ENCODE measurements around the gene DCC. TPM values are rescaled to one million over a fixed set of nuclear protein-coding genes. Genes with fewer than 3 reads are reported as not detected.

DCC gene
- total RNA-seq, 1 experiment from 2014 or later = 0.39 TPM

DNA sequence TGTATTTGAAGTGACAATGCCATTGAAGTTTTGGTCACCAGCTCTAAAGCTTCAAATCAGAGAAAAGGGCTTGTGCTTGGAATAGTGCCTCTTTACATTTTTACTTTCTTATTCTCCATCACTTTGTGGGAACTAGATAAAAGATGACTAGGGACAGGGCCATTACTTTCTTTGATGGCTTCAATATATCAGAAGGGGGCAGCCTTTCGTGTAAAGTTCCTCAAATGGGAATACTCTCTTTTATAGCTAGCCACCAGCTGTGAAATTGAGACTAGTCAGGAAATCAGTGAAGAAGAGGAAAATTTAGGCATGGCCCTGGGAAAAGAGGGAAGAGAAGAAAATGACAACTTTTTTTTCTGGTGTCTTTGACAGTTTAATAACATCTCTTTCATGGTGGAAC lies 242.5 kb downstream of the DCC start:
- no TSS peak for BruUV-seq (replicated peaks)
- CTCF ChIA-PET = interaction anchor here (1.1 kb wide), 1 partner anchor 98 kb away, joined by 3 read pairs; no protein-coding TSS in a partner anchor

DNA sequence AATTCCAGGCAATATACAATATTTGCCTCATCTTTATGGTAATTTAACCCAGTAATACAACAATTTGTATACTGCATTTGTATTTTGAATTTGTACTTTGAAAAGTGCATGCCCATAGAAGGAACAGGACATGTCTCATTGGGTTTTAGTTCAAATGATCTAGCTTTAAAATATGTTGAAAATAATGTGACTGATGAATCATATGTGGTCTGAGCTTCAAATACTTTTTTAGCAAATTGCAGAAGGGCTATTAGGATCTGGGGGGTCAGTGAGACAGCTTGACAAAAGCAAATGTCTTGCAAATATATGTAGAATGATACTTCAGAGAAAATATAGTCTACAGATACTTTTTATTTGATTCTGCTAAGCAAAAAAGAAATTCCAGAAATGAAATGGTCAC lies 248.9 kb downstream of the DCC start:
- TF ChIP-seq, protein P1, sequence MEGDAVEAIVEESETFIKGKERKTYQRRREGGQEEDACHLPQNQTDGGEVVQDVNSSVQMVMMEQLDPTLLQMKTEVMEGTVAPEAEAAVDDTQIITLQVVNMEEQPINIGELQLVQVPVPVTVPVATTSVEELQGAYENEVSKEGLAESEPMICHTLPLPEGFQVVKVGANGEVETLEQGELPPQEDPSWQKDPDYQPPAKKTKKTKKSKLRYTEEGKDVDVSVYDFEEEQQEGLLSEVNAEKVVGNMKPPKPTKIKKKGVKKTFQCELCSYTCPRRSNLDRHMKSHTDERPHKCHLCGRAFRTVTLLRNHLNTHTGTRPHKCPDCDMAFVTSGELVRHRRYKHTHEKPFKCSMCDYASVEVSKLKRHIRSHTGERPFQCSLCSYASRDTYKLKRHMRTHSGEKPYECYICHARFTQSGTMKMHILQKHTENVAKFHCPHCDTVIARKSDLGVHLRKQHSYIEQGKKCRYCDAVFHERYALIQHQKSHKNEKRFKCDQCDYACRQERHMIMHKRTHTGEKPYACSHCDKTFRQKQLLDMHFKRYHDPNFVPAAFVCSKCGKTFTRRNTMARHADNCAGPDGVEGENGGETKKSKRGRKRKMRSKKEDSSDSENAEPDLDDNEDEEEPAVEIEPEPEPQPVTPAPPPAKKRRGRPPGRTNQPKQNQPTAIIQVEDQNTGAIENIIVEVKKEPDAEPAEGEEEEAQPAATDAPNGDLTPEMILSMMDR (IDR thresholded peaks at IDR 0.05; ENCODE audit: insufficient read depth in 1 of 2, low read depth in 1 of 2, low read length in 1 of 2, severe bottlenecking in 1 of 2, unreplicated experiment in 1 of 2) = no peak
- H3K4me3 Mint-ChIP-seq (ENCODE audit: unreplicated experiment) = no peak overlapping the region
- H3K36me3 Mint-ChIP-seq (ENCODE audit: insufficient read depth, unreplicated experiment) = no peaks in the 10 kb centered on the region
- peaks cover 3% of the 10 kb centered on the region for H3K27me3 Mint-ChIP-seq (ENCODE audit: insufficient read depth, unreplicated experiment)
- no peak for DNase-seq
- no peaks in the 10 kb centered on the region for H3K9me3 Mint-ChIP-seq (ENCODE audit: unreplicated experiment)
- ChIA-PET CTCF (no interaction called here), POLR2A (no interaction called here)
- Histone ChIP-seq H3K27me3 (replicated peaks; ENCODE audit: control insufficient read depth, insufficient read depth, low read length) (no peaks in the 10 kb centered on the region), H3K4me3 (ENCODE audit: low read depth, low read length) (no peak overlapping the region), H3K9me3 (no peaks in the 10 kb centered on the region), H3K4me1 (no peaks in the 10 kb centered on the region), H3K36me3 (ENCODE audit: control insufficient read depth, insufficient read depth, low read length) (no peaks in the 10 kb centered on the region)
- intact Hi-C loops (cut with micrococcal nuclease; ENCODE audit: unreplicated experiment) = no loop called here
- H3K27ac Mint-ChIP-seq (ENCODE audit: unreplicated experiment) = no peak overlapping the region
- BruUV-seq (replicated peaks) = no TSS peak
- no peaks in the 10 kb centered on the region for H3K4me1 Mint-ChIP-seq (ENCODE audit: low read depth, unreplicated experiment)

More for the DNA sequence above, 242.5 kb downstream of the DCC start:
- H3K36me3 ChIP-seq (ENCODE audit: control insufficient read depth, insufficient read depth, low read length) = no peaks in the 10 kb centered on the region
- Mint-ChIP-seq H3K4me3 (ENCODE audit: unreplicated experiment) (no peak overlapping the region), H3K9me3 (ENCODE audit: unreplicated experiment) (no peaks in the 10 kb centered on the region), H3K4me1 (ENCODE audit: low read depth, unreplicated experiment) (no peaks in the 10 kb centered on the region), H3K27ac (ENCODE audit: unreplicated experiment) (no peak overlapping the region), H3K27me3 (ENCODE audit: insufficient read depth, unreplicated experiment) (peaks cover 3% of the 10 kb centered on the region), H3K36me3 (ENCODE audit: insufficient read depth, unreplicated experiment) (no peaks in the 10 kb centered on the region)
- no peaks in the 10 kb centered on the region for H3K27me3 ChIP-seq (replicated peaks; ENCODE audit: control insufficient read depth, insufficient read depth, low read length)
- no peak overlapping the region for H3K4me3 ChIP-seq (ENCODE audit: low read depth, low read length)
- intact Hi-C loops (cut with micrococcal nuclease; ENCODE audit: unreplicated experiment) = no loop called here
- DNase-seq = no peak
- TF ChIP-seq, protein P1 (IDR thresholded peaks at IDR 0.05; ENCODE audit: insufficient read depth in 1 of 2, low read depth in 1 of 2, low read length in 1 of 2, severe bottlenecking in 1 of 2, unreplicated experiment in 1 of 2) = no peak
- POLR2A ChIA-PET = no interaction called here
- no peaks in the 10 kb centered on the region for H3K9me3 ChIP-seq
- no peaks in the 10 kb centered on the region for H3K4me1 ChIP-seq

DNA sequence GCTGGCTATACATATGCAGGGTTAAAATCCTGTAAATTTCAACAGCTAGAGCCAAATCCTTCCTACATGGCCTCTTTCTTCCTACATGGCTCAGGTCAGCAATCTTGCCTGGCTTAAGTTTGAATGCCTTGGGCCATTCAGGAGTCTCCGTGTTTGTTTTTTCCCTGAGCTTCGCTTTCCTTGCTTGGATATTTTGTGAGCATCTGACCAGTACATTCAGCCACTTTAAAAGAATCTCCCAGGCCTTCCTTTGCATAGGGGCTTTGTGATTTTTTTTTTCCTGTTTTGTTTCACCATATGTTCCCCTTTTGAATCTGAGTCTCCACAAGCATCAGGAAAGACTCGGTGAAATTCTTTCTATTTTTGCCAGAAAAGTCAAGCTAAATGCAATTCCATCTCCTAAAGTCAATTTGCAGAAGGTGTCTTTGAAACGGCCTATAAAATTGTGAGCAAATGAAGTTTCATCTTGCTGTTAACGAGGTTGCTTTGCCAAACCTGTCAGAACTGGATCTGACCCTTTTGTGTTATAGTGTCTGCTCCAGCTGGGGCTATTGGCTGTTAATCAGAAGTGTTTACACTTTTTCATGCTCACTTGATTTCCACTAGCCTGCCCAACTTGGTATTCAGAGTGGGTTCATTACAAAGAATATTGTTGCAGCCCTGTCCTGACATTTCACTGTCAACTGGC lies 256.9 kb downstream of the DCC start:
- H3K27ac Mint-ChIP-seq (ENCODE audit: unreplicated experiment) = no peak overlapping the region
- no peak for DNase-seq
- H3K4me1 Mint-ChIP-seq (ENCODE audit: low read depth, unreplicated experiment) = no peaks in the 10 kb centered on the region
- H3K4me3 Mint-ChIP-seq (ENCODE audit: unreplicated experiment) = no peak overlapping the region
- TF ChIP-seq, protein P1 (IDR thresholded peaks at IDR 0.05; ENCODE audit: insufficient read depth in 1 of 2, low read depth in 1 of 2, low read length in 1 of 2, severe bottlenecking in 1 of 2, unreplicated experiment in 1 of 2) = no peak
- CTCF ChIA-PET = no interaction called here
- H3K9me3 Mint-ChIP-seq (ENCODE audit: unreplicated experiment) = no peaks in the 10 kb centered on the region
- no peak overlapping the region for H3K4me3 ChIP-seq (ENCODE audit: low read depth, low read length)
- H3K27me3 ChIP-seq (replicated peaks; ENCODE audit: control insufficient read depth, insufficient read depth, low read length) = no peaks in the 10 kb centered on the region
- H3K27me3 Mint-ChIP-seq (ENCODE audit: insufficient read depth, unreplicated experiment) = peaks cover 10% of the 10 kb centered on the region
- H3K36me3 ChIP-seq (ENCODE audit: control insufficient read depth, insufficient read depth, low read length) = no peaks in the 10 kb centered on the region
- intact Hi-C loops (cut with micrococcal nuclease; ENCODE audit: unreplicated experiment) = no loop called here
- no peaks in the 10 kb centered on the region for H3K4me1 ChIP-seq
- H3K9me3 ChIP-seq = no peaks in the 10 kb centered on the region
- POLR2A ChIA-PET = no interaction called here
- BruUV-seq (replicated peaks) = no TSS peak
- no peaks in the 10 kb centered on the region for H3K36me3 Mint-ChIP-seq (ENCODE audit: insufficient read depth, unreplicated experiment)

All from Caco-2 (cell line).